GM18511 (cell line): ENCODE data around the gene LAMA3.

ENCODE experiments used
- ATAC-seq: cut with Tn5 transposase; IDR thresholded peaks from one replicate; pipeline ENCODE4 v1.9.1; 2021; ENCODE audit warnings: mild to moderate bottlenecking, moderate library complexity; ENCODE audit not compliant: unreplicated experiment

LAMA3 gene

DNA sequence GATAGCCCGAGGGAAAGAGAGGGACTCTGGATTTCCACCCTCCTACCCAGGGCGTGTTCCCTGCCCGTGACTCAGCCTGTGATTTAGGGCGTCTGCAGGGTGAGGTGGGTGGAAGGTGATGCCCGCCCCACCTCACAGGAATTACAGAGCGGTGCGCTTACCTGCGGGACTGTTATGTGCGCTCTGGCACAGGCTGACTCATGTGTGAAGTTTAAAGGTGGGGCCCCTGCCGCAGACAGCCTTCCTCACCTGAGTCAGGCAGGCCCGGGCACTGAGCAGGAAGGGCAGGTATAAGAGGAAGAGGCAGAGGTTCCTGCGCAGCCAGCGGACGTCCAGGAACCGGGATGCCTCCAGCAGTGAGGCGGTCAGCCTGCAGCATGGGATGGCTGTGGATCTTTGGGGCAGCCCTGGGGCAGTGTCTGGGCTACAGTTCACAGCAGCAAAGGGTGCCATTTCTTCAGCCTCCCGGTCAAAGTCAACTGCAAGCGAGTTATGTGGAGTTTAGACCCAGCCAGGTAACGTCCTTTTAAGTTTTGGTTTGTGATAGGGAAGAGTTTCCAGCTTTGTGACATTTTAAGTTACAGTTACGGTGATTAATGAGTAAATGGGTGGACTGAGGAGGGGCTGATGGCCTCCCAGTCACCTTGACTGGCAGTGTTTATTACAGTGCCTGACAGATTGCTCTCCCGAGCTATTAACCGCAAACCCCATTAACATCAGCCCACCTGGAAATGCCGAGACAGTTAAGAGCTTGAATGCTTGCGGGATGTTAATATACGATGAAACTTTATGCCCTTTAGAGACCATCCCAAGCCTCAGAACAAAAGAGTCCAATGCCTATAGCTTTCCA is 183.7 kb downstream of the LAMA3 start:
- no peak for ATAC-seq

DNA sequence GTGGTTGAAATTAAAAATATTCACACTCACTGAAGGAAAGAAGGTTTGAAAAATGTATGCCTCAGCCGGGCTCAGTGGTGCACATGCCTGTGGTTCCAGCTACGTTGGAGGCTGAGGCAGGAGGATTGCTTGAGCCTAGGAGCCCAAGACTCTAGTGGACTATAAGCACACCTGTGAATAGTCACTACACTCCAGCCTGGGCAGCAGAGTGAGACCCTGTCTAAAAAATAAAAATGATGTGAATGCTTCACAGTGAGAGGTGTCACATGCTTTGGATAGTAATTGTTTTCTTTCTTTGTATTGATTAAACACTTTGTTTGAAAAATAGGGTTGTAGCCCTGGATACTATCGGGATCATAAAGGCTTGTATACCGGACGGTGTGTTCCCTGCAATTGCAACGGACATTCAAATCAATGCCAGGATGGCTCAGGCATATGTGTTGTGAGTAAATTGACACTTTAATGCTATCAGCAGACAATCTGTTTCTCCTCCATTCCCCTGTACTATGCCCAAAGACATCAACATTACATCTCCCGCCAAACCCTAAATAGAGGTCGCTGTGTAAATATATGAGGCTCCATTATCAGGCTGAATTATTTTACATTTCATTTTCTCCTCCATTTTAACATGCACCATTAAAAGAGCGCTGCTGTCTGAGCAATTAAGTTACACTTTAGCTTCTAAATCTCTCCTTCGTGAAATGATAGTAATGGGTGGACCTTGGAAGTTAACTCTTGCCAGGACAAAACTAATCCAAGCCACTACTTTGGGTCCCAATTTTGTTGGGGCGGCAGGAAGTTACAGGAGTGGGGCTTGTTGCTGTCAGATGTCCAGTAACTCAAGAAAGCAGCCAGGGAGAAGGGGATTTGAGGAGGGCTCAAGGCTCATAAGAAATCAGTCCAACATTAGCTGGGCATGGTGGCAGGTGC is 187.0 kb downstream of the LAMA3 start:
- no peak for ATAC-seq

DNA sequence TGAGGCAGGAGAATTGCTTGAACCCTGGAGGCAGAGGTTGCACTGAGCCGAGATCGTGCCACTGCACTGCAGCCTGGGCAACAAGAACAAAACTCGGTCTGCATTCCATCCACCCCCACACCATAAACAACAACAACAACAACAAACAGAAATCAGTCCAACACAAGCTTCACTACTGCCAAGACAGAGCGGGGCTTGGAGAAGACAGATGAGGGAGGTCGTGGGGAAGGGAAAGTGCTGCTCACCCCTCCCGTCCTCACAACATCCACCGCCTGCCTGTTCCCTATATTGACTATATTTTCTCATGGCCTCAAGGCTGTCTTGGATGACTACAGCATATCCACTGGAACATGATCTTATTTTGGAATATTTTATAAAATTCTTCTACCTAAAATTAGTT is 187.7 kb downstream of the LAMA3 start:
- ATAC-seq = no peak

DNA sequence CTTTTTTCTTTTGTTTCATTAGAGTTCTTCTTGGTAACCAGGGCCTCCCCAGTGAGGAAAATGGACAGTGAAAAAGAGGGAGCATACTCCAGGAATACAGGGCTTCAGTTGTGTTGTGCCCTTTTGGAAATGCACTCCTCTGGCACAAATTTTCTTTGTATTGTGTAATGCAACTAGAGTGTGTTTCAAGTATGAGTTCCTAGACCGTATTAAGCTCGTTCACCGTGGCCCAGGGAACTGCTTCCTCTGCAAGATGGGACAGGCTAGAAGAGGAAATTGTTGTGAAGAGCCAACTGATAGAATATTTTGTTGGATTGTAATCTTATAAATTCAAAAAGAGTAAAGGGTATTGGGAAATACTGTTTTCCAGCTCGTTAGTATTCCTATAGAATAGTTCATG is 188.1 kb downstream of the LAMA3 start:
- no peak for ATAC-seq

DNA sequence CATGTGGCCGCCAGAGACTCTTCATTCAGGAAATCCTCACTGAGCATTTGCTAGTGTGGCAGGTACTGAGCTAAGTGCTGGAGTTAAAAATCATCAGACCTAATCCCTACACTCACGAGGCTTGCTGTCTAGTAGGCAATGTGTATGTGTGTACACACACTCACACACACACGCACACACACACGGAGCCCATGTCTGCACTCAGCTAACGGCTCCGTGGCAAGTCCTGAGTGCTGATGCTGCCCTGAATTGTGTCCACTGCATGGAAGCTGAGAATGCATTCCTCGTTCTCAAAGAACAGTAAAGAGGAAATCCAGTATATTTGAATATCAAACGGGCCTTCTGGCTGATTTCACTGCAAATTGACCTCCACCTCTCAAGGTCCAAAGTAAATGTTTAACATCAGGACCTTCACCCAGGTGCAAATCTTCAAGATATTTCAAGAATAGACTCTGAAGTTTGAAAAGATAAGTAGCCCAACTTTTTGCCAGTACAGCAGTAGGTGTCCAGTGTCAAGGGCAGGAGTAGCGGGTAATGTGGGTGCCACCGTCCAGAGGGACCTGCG is 189.2 kb downstream of the LAMA3 start:
- no peak for ATAC-seq

DNA sequence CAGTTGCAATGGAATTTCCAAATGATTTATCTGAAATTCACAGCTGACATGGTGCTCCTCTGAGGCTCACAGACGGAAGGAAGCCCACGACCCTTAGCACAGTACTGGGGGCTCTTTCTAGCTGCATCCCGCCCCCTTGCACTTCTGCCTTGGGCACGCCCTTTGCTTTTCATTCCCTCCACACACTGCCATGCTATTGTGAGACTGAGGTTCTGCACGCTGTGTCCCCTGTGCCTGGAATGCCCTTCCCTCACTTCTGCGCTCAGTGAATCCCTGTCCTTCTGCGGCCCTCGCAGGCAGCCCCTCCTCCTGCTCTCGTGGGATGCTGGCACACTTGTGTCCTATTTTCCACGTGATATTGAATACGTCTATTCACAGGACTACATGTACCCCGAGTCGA is 189.9 kb downstream of the LAMA3 start:
- ATAC-seq = no peak

DNA sequence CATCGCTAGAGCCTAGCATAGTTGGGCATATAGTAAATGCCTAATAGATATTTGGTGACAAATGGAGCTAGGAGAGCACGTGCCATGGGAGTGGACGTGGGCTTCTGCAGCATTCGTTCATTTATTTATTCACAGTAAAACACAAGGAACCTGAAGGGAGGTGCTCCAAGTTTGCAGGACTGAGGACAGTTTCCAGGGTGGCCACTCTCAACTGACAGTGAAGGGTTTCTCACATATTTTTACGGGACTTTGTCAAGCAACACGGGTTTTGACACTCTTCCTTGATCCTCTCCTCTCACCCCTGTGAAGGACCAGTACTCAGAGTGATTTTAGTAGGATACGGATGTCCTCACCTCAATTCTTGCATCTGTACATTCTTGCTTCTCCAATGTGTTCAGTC is 190.3 kb downstream of the LAMA3 start:
- ATAC-seq = no peak

DNA sequence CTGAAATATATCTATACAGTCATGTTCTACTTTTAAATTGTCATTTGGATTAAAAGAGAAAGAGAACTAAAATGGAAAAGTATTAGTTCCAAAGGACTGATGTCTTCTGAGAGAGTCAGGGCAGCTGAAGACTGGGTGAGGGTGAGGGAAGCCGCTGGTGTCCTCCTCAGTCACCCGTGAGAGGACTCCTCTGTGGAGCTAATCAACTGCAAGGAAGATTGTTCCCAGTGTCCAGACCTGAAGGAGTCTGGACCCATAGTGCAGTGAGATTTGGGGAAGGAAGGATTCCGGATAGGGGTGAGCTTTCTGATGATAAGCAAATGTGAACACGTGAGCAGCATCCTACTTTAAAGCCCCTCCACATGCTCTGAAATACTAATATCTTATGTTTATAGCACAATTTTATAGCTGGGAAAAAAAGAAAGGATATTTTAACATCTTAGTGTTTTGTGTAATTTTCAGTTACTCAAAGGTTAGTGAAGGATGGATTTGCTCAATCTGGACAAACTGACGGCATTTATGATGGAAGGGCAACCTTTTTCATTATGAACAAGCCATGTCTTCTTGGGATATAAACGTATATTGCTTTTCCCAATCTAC is 190.8 kb downstream of the LAMA3 start:
- ATAC-seq = no peak

DNA sequence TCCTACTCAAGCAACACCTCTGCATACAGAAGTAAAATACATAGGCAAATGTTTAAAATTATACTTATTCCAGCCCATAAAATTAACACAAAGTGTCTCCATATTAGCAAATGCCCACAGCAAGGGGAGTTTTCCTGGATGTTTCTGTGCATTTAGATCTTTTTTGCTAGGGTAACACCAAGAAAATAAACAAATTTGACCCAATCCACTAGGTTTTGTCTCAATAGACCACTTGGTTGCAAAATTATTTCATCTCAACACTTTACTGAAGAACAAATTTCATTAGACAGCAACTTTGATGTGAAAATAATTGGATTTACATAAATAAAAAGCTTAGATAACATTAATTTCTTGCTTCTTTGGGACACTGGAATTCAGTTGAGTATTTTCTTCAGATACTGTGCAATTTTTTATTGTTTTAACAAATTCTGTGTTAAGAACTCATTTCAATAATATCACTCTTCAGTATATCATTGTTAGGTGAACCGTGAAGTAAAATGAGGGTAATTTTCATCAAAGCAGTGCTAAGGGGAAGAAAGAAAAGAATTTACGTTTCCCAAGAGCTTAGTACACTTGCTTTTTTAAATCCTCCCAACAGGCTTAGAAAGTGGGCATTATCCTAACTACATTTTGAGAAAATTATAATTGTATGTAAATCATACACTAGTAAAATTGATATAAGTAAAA is 191.8 kb downstream of the LAMA3 start:
- no peak for ATAC-seq

DNA sequence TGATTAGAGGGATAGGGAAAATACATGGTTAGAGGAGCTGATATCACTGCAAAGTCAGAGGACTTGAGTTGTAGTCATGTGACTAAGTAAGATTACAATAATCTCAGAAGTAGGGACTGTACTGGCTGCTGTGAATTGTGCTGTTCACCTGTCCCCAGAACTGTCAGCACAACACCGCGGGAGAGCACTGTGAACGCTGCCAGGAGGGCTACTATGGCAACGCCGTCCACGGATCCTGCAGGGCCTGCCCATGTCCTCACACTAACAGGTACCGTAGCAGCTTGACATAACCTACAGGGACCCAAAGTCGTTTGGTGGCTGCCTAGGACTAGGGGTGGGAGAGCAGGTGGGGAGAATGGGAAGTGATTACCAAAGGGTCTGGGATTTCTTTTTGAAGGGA is 192.5 kb downstream of the LAMA3 start:
- ATAC-seq = no peak

DNA sequence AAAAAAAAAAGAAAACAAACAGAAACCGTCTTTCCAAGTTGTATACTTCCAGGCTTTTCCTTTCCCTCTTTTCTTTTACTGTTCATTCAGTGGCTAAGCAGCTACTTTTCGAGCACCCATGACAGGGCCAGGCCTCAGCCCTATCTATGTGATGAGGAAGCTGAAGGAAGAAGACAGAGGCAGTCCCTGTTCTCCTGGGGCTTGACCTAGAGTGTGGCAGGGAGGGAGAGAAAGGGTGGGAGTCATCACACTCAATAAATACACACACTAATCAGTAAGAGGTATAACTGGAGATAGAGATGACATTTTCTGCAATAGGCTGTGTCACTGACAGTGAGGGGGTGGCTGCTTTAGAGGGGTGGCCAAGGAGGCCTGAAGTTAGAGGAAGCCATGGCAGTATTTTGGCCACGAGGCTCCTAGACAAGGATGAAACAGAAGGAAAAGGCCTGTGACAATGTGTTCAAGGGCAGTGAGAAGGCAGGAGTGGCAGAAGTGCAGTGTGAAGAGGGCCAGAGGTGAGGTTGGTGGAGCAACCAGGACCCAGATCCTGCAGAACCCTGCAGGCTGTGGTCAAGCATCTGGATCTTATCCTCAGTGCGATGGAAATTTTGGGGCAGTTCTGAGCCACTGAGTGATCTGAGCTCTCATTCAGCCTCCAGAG is 193.5 kb downstream of the LAMA3 start:
- no peak for ATAC-seq

DNA sequence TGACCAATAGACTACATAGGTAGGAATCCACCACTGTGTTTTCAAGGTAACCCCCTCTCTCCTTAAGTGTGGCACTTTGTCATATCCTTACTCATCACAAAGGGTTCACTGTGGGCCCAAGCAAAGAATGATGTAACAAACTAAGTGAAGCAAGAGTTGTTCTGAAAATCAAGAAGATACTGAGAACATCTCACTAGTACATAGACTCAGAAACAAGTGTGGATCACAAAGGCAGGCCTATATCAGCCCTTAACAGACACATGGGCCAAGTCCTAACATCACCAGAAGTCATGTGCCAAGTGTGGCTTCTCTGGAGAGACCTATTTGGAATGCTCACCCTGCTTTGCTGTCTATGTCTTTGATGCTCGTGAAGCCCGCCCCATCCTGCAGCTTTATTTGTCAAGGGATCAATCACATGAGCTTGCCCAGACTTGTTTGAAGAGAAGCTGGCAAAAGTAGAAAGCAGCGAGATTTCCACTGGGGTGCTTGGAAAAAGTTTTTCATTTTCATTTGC is 194.1 kb downstream of the LAMA3 start:
- ATAC-seq = no peak

DNA sequence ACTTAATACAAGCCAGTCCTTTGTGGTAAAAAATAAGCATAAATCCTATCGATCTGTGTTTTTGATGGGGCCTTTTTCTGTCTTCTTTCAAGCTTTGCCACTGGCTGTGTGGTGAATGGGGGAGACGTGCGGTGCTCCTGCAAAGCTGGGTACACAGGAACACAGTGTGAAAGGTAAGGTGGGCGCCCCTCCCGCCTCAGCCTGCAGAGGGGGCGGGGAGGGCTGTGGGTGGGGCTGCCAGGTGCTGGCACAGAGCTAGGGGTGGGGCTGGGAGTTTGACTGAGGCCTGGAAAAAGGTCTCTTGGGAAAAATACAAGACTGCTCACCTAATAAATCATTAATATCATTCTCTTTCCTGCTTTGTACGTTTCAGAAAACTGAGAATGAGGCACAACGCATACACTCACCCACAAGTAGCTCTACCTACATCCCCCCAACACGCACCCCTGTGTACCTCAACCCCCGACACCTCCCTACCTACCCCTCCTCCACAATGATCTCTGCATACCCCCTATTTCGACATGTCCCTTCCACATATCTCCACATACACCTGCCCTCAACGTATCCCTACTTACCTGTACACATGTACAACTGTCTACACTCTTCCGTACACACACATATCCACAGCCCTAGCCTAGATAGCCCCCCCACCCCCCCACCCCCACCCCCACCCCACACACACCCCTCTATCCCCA is 195.6 kb downstream of the LAMA3 start:
- ATAC-seq = no peak

DNA sequence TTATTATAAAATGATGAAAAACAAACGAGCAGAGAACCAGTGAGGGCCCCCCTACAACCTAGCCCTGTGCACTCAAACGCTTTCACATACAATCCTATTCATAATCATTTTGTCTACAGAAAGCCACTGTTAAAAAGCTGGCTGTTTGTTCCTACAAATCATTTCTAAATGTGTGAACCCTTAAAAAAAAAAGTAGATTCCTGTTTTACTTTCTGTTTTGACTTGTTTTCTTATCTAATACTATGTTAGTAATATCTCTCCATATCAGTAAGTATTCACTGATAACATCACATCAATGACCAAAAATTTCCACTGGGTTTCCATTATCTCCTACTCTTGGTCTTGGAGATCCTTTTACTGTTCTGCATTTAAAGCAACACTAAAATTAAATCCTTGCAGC is 196.5 kb downstream of the LAMA3 start:
- ATAC-seq = no peak

DNA sequence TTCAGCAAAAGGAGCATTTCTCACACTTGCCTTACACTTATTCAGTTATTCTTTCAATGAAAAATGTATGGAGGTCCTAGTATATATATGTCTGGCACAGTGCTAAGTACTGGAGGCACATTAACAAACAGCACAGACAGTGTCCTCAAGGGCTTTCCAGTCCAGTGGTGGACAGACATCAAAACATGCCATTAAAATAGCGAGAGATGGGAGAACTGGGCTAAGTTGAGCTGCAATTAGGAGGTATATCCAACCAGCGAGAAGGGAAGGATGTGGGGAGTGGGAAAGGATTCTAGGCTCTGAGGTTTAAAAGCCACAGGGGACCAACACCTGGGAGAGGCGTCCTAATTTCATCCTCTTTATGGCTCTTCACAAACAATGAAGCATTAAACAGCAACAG is 197.8 kb downstream of the LAMA3 start:
- ATAC-seq = no peak

DNA sequence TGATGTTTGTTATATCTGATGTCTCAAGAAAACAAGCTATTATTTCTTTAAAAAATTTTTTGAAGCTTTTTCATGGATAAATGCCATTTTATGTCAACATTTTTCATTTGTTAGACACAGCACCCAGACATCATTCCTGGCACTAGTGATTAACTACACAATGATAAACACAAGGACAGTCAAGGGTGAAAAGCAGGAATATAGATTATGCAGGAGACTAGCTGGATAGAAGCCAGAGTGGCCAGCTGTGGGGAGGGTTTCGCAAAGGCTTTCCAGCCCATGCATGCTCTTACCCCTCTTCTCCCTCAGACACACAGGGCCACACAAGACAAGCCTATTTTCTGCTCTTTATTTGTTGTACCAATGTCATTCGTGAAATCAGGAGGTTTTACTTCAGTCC is 198.2 kb downstream of the LAMA3 start:
- ATAC-seq = no peak

DNA sequence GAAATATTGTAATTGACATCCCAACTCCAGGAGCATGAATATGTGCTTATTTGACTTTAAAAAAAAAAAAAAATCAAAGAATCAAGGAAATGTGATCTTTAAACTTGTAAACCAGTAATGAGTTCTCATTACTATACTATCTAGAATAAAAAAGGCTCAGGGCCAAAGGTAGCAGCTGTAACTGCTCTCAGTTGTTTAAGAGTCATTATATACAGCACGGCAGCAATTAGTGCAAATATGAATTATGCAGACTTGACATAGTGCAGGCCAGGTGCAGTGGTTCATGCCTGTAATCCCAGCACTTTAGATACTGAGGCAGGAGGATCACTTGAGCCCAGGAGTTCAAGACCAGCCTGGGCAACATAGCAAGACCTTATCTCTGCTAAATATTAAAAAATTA is 199.6 kb downstream of the LAMA3 start:
- ATAC-seq = no peak

DNA sequence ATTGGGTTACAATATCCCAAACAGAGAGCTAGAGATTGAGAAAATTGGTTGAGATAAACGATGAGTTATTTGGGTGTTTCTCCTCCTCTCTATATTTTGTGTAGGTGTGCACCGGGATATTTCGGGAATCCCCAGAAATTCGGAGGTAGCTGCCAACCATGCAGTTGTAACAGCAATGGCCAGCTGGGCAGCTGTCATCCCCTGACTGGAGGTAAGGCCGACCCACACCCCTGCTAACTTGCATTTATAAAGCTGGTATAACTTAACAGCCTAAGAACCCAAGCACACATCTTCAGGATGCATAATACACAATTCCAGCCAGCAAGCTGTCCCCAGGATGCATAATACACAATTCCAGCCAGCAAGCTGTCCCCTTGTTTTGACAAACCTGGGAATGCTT is 200.7 kb downstream of the LAMA3 start:
- ATAC-seq = no peak

DNA sequence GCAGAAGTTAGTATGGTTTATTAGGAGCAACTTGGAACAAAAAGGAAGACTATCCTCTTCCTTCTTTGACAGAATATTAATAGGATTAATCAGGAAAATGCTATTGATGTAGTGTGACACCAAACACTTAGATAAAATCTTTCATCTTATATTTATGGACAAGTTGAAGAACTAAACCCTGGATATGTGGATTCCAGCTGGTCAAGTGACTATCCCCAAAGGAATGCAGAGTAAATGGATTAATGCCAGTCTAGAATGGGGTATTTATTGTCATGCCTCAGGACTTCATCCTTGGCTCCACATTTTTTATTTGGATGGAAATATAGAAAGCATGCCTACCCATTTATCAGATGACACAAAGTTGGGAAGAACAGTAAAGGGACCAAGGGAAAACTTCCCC is 201.3 kb downstream of the LAMA3 start:
- ATAC-seq = no peak
